H1 (cell line): Measurements from ENCODE around the gene EVA1B. TPM values are rescaled to one million over a fixed set of nuclear protein-coding genes. Genes with fewer than 3 reads are reported as not detected.

ENCODE experiments used
- CTCF ChIA-PET: fragments of 300-600 bp; sonication (Branson Sonifier 250); formaldehyde crosslinking; loops from one replicate; lab custom pipeline; 2021; ENCODE audit not compliant: partially characterized antibody; lab: Charles Lee
- POLR2A ChIA-PET: fragments of 300-600 bp; sonication (Branson Sonifier 250); formaldehyde crosslinking; loops from one replicate; lab custom pipeline; 2021; ENCODE audit warnings: inconsistent platforms; ENCODE audit not compliant: partially characterized antibody; lab: Charles Lee
- DNase-seq, 2 experiments: peaks; one replicate each; pipeline versions ENCODE4 v3.0.0 to v3.0.0-alpha.2; 2010 to 2022; ENCODE audit warnings: low spot score in 2 of 2, low read depth in 1 of 2, mixed read lengths in 1 of 2
- FAIRE-seq: peaks from 2 replicates; lab custom pipeline; 2011; peaks lifted over from hg19 to GRCh38; lab: Jason Lieb, UNC
- H2AFZ ChIP-seq: 2 replicates; pipeline ENCODE4 v1.8.1; 2012; ENCODE audit warnings: low read length, inconsistent platforms
- H2AK5ac ChIP-seq: 2 replicates; pipeline ENCODE4 v1.6.1; 2013; ENCODE audit warnings: low read depth, low read length
- H2BK120ac ChIP-seq: replicated peaks from 2 replicates; pipeline ENCODE3; 2013; ENCODE audit warnings: low read depth, low read length, inconsistent platforms
- H2BK12ac ChIP-seq: 2 replicates; pipeline ENCODE4 v1.6.1; 2013; ENCODE audit warnings: low read depth, low read length
- H2BK15ac ChIP-seq: 2 replicates; pipeline ENCODE4 v1.6.1; 2013; ENCODE audit warnings: low read length
- H2BK20ac ChIP-seq: 2 replicates; pipeline ENCODE4 v1.6.1; 2013; ENCODE audit warnings: low read length
- H2BK5ac ChIP-seq: 2 replicates; pipeline ENCODE4 v1.6.1; 2013; ENCODE audit warnings: low read depth, low read length
- H3K14ac ChIP-seq: 2 replicates; pipeline ENCODE4 v1.6.1; 2013; ENCODE audit warnings: inconsistent platforms; ENCODE audit not compliant: insufficient read length
- H3K18ac ChIP-seq: 2 replicates; pipeline ENCODE4 v1.6.1; 2013; ENCODE audit warnings: low read length; ENCODE audit errors: extremely low read depth
- H3K23ac ChIP-seq: 2 replicates; pipeline ENCODE4 v1.6.1; 2013; ENCODE audit warnings: inconsistent platforms; ENCODE audit not compliant: insufficient read length
- H3K23me2 ChIP-seq: 2 replicates; pipeline ENCODE4 v1.6.1; 2013; ENCODE audit warnings: low read depth, low read length
- H3K27ac ChIP-seq: 2 replicates; pipeline ENCODE4 v1.6.1; 2011; ENCODE audit warnings: low read depth, low read length, inconsistent platforms
- H3K27me3 ChIP-seq, 4 experiments: replicated peaks in 1 of 4; 1 replicate in 1 of 4; 2 replicates in 3 of 4; pipeline versions ENCODE4 v1.6.1 to v1.8.1; 2011 to 2013; ENCODE audit warnings: low read length in 3 of 4, mild to moderate bottlenecking in 3 of 4, inconsistent platforms in 2 of 4, mixed read lengths in 2 of 4, moderate library complexity in 1 of 4; ENCODE audit not compliant: control insufficient read depth in 3 of 4, insufficient read depth in 3 of 4; ENCODE audit errors: extremely low read depth in 1 of 4
- H3K36me3 ChIP-seq, 4 experiments: 2 replicates each; pipeline versions ENCODE4 v1.6.1 to v1.8.1; 2011 to 2013; ENCODE audit warnings: mild to moderate bottlenecking in 4 of 4, low read length in 3 of 4, moderate library complexity in 2 of 4, control low read depth in 1 of 4, inconsistent platforms in 1 of 4; ENCODE audit not compliant: insufficient read depth in 4 of 4, control insufficient read depth in 2 of 4
- H3K4ac ChIP-seq: replicated peaks from 2 replicates; pipeline ENCODE3; 2013; ENCODE audit warnings: low read length, low read depth, mixed read lengths, inconsistent platforms; ENCODE audit not compliant: insufficient read length
- H3K4me1 ChIP-seq, 4 experiments: replicated peaks in 1 of 4; 1 replicate in 1 of 4; 2 replicates in 3 of 4; pipeline versions ENCODE4 v1.6.1 to v1.8.1; 2011 to 2013; ENCODE audit warnings: low read length in 3 of 4, inconsistent platforms in 2 of 4, mixed read lengths in 1 of 4; ENCODE audit not compliant: insufficient read depth in 4 of 4, control insufficient read depth in 3 of 4
- H3K4me2 ChIP-seq, 2 experiments: 2 replicates each; pipeline versions ENCODE4 v1.6.1 to v1.8.1; 2011 to 2013; ENCODE audit warnings: low read depth in 2 of 2, low read length in 2 of 2, control low read depth in 1 of 2, inconsistent platforms in 1 of 2, mild to moderate bottlenecking in 1 of 2; ENCODE audit not compliant: insufficient read depth in 1 of 2
- H3K4me3 ChIP-seq, 4 experiments: fragments of 200-600, 300-600 bp in 1 of 4; sonication (generic), shearing (Covaris generic), sonication (Bioruptor Twin) in 1 of 4; 2 replicates each; pipeline versions ENCODE4 v1.5.1 to v1.8.1; 2011 to 2016; ENCODE audit warnings: low read length in 4 of 4, low read depth in 3 of 4, control low read depth in 2 of 4, inconsistent platforms in 2 of 4, mild to moderate bottlenecking in 2 of 4, mixed read lengths in 1 of 4, moderate library complexity in 1 of 4; ENCODE audit not compliant: insufficient read depth in 2 of 4; ENCODE audit errors: extremely low read depth in 1 of 4
- H3K56ac ChIP-seq: replicated peaks from 2 replicates; pipeline ENCODE3; 2013; ENCODE audit warnings: low read depth, mild to moderate bottlenecking, mixed read lengths, low read length, inconsistent platforms; ENCODE audit not compliant: insufficient read length
- H3K79me1 ChIP-seq: 2 replicates; pipeline ENCODE4 v1.6.1; 2013; ENCODE audit warnings: low read depth, low read length, control low read depth
- H3K79me2 ChIP-seq, 2 experiments: 2 replicates each; pipeline versions ENCODE4 v1.6.1 to v1.8.1; 2012 to 2013; ENCODE audit warnings: low read length in 2 of 2, mild to moderate bottlenecking in 2 of 2, inconsistent platforms in 1 of 2; ENCODE audit not compliant: insufficient read depth in 2 of 2, control insufficient read depth in 1 of 2
- H3K9ac ChIP-seq, 4 experiments: replicated peaks in 1 of 4; 1 replicate in 1 of 4; 2 replicates in 3 of 4; pipeline versions ENCODE4 v1.6.1 to v1.8.1; 2011 to 2013; ENCODE audit warnings: low read depth in 3 of 4, low read length in 3 of 4, control low read depth in 2 of 4, mild to moderate bottlenecking in 2 of 4, moderate library complexity in 2 of 4, inconsistent platforms in 1 of 4; ENCODE audit errors: extremely low read depth in 1 of 4
- H3K9me3 ChIP-seq, 2 experiments: 2 replicates each; pipeline versions ENCODE4 v1.6.1 to v1.8.1; 2012 to 2013; ENCODE audit warnings: mild to moderate bottlenecking in 2 of 2, moderate library complexity in 2 of 2, control low read depth in 1 of 2, inconsistent platforms in 1 of 2, low read depth in 1 of 2, low read length in 1 of 2, mixed read lengths in 1 of 2; ENCODE audit not compliant: insufficient read depth in 2 of 2
- H4K20me1 ChIP-seq, 2 experiments: replicated peaks in 1 of 2; 2 replicates each; pipeline versions ENCODE3 to v1.8.1; 2011 to 2013; ENCODE audit warnings: inconsistent platforms in 2 of 2, low read length in 2 of 2, mild to moderate bottlenecking in 1 of 2; ENCODE audit not compliant: insufficient read depth in 2 of 2, control insufficient read depth in 1 of 2
- H4K5ac ChIP-seq: 2 replicates; pipeline ENCODE4 v1.6.1; 2013; ENCODE audit warnings: low read length, low read depth, mixed read lengths, inconsistent platforms; ENCODE audit not compliant: insufficient read length
- H4K8ac ChIP-seq: 2 replicates; pipeline ENCODE4 v1.8.0; 2013; ENCODE audit warnings: mild to moderate bottlenecking, moderate library complexity, low read length, inconsistent platforms; ENCODE audit not compliant: insufficient read depth; ENCODE audit errors: extremely low read depth
- H4K91ac ChIP-seq: replicated peaks from 2 replicates; pipeline ENCODE3; 2013; ENCODE audit warnings: low read length, mixed read lengths, inconsistent platforms; ENCODE audit not compliant: insufficient read length
- BACH1 ChIP-seq: IDR thresholded peaks from 2 replicates; pipeline ENCODE4 v1.6.1; 2012; ENCODE audit warnings: low read length, improper control_type of control experiment
- CBX5 ChIP-seq: fragments of 300-800, 300-1000 bp; sonication (generic); IDR thresholded peaks from 2 replicates; pipeline ENCODE4 v1.7.1; 2016; ENCODE audit warnings: antibody characterized with exemption, low read length, low read depth
- FOSL1 ChIP-seq: IDR thresholded peaks from 2 replicates; pipeline ENCODE4 v1.6.1; 2011; ENCODE audit warnings: mild to moderate bottlenecking, low read depth, low read length, moderate library complexity; ENCODE audit not compliant: insufficient read depth
- JUND ChIP-seq: IDR thresholded peaks from 2 replicates; pipeline ENCODE4 v1.6.1; 2011; ENCODE audit warnings: mild to moderate bottlenecking, improper control_type of control experiment, low read length
- KDM5A ChIP-seq: fragments of 200-600 bp; IDR thresholded peaks from 2 replicates; pipeline ENCODE4 v1.7.1; 2012; ENCODE audit warnings: mild to moderate bottlenecking, low read length, inconsistent platforms, mixed read lengths
- PHF8 ChIP-seq: fragments of 200-600 bp; sonication (generic); conservative IDR thresholded peaks from 2 replicates; pipeline ENCODE4 v1.7.1; 2012; ENCODE audit warnings: low read depth, mild to moderate bottlenecking, inconsistent platforms, low read length, moderate library complexity
- POLR2A ChIP-seq, 2 experiments: IDR thresholded peaks; 1 replicate in 1 of 2; 2 replicates in 1 of 2; pipeline ENCODE4 v1.6.1; 2011; ENCODE audit warnings: low read depth in 2 of 2, low read length in 2 of 2, mild to moderate bottlenecking in 2 of 2; ENCODE audit errors: control extremely low read depth in 1 of 2
- POLR2AphosphoS5 ChIP-seq: IDR thresholded peaks from 2 replicates; pipeline ENCODE4 v1.6.1; 2011; ENCODE audit warnings: low read depth, low read length
- RBBP5 ChIP-seq: IDR thresholded peaks from 2 replicates; pipeline ENCODE4 v1.7.1; 2012; ENCODE audit warnings: low read depth, mild to moderate bottlenecking, inconsistent platforms, low read length, moderate library complexity, borderline replicate concordance
- SIN3A ChIP-seq, 2 experiments: IDR thresholded peaks in 1 of 2; conservative IDR thresholded peaks in 1 of 2; 2 replicates each; pipeline ENCODE4 v1.6.1; 2011 to 2012; ENCODE audit warnings: low read length in 2 of 2, improper control_type of control experiment in 1 of 2, low read depth in 1 of 2, mild to moderate bottlenecking in 1 of 2
- SIX5 ChIP-seq: IDR thresholded peaks from 2 replicates; pipeline ENCODE4 v1.6.1; 2011; ENCODE audit warnings: mild to moderate bottlenecking, low read depth, low read length
- TCF12 ChIP-seq: IDR thresholded peaks from 2 replicates; pipeline ENCODE4 v1.6.1; 2011; ENCODE audit warnings: low read depth, mild to moderate bottlenecking, low read length
- TEAD4 ChIP-seq: IDR thresholded peaks from 2 replicates; pipeline ENCODE4 v1.6.1; 2012; ENCODE audit warnings: low read depth, low read length, inconsistent platforms, mixed read lengths
- WGBS, 2 experiments: shearing (Covaris generic) in 1 of 2; methylation state at CpG; one replicate each; pipeline versions ENCODE4 v1.1.6 to v1.1.7; 2013 to 2015; ENCODE audit warnings: low lambda C conversion rate in 2 of 2, mixed read lengths in 2 of 2, inconsistent platforms in 1 of 2, low coverage in 1 of 2, missing lambda C conversion rate in 1 of 2; ENCODE audit not compliant: insufficient replicate concordance in 2 of 2, insufficient coverage in 1 of 2, insufficient read length in 1 of 2; ENCODE audit errors: extremely low coverage in 1 of 2, missing lambda C conversion rate in 1 of 2; 5-methylcytosine and 5-hydroxymethylcytosine counted together
- polyA plus RNA-seq, 7 experiments: library from polyadenylated mRNA; depleted of rRNA in 3 of 7; stranded (reverse) in 5 of 7; unstranded in 2 of 7; fragments of >200 nt in 5 of 7; fragments of 200-250 nt in 2 of 7; gene quantifications; 1 replicate in 5 of 7; 2 replicates in 1 of 7; 4 replicates in 1 of 7; pipeline versions ENCODE4 v1.2.1 to v1.2.3, GENCODE V29; 2011 to 2013; ENCODE audit warnings: missing spikeins in 2 of 7, mixed read lengths in 2 of 7
- total RNA-seq: library from RNA; stranded (reverse); fragmentation: NEBNext Ultra II Directional; extraction: Animal tissue kit (Norgen Biotek cat#: 25700); gene quantifications from 2 replicates; pipeline ENCODE4 v1.2.1, GENCODE V29; 2021
- TF ChIP-seq, protein P1 (sequence below): IDR thresholded peaks from 2 replicates; pipeline ENCODE4 v1.6.1; 2011; ENCODE audit warnings: low read length, improper control_type of control experiment

Gene EVA1B
- total and polyA plus RNA-seq, 2 of the 8 experiments (the other 6 are each of a cell fraction or from before 2014, with no cell fraction given), result 10.0 to 19.9 TPM

GRCh38 chr1:36326499-36326898, 3.1 kb upstream of the EVA1B start:
- Histone ChIP-seq H3K4ac (no peak overlapping the region), H4K91ac (no peak overlapping the region), H2BK15ac (no peak overlapping the region), H4K20me1 (no peaks in the 10 kb centered on the region), H3K23ac (no peak overlapping the region), H3K14ac (no peak overlapping the region), H3K79me2 (no peaks in the 10 kb centered on the region), H3K4me1 (peaks cover 0 to 18% (median 11%) of the 10 kb centered on the region in 4 experiments; a peak in 6 of 7 replicates), H3K23me2 (peaks cover 22% of the 10 kb centered on the region), H4K8ac (no peak overlapping the region; the same call in 1 of the 2 replicates), H2BK5ac (no peak overlapping the region), H2BK12ac (no peak overlapping the region), H4K5ac (no peak overlapping the region), H2BK120ac (no peak overlapping the region), H3K9ac (no peak overlapping the region), H2AFZ (no peak overlapping the region), H3K79me1 (no peaks in the 10 kb centered on the region; the same call in 1 of the 2 replicates), H3K36me3 (no peaks in the 10 kb centered on the region), H3K18ac (no peak overlapping the region), H3K4me3 (no peak overlapping the region), H3K27ac (no peak overlapping the region), H3K56ac (no peak overlapping the region), H3K9me3 (no peaks in the 10 kb centered on the region), H3K27me3 (peaks cover 0 to 26% (median 15%) of the 10 kb centered on the region in 4 experiments; a peak in 6 of 7 replicates), H2BK20ac (no peak overlapping the region), H3K4me2 (no peak overlapping the region), H2AK5ac (no peak overlapping the region)
- FAIRE-seq, result no peak
- no peak for DNase-seq
- POLR2A ChIA-PET, result interaction anchor here (1.0 to 5.5 kb wide), 4 partner anchors 12 to 56 kb away, joined by 3 to 37 read pairs (median 13); no protein-coding TSS in a partner anchor
- CTCF ChIA-PET, result interaction anchor here (0.6 to 3.1 kb wide), 7 partner anchors 13 to 622 kb away, joined by 3 to 19 read pairs (median 3); partner anchors contain the start of gene OSCP1
- WGBS, 2 experiments, result 89% methylated on average over 6 of the region's 6 CpGs; no CpG with 5 or more reads in 1 of the 2 experiments
- no peak for TF ChIP-seq TEAD4
- no peak for TF ChIP-seq CBX5
- no peak for TF ChIP-seq FOSL1
- TF ChIP-seq POLR2A (IDR thresholded peaks at IDR 0.05; ENCODE audit: control extremely low read depth in 1 of 2, low read depth in 2 of 2, low read length in 2 of 2), result no peak
- no peak for TF ChIP-seq SIX5
- no peak for TF ChIP-seq JUND
- no peak for TF ChIP-seq RBBP5
- no peak for TF ChIP-seq POLR2AphosphoS5
- no peak for TF ChIP-seq SIN3A (conservative IDR thresholded peaks at IDR 0.05 in 1 of 2, IDR thresholded peaks at IDR 0.05 in 1 of 2; ENCODE audit: low read depth in 1 of 2, low read length in 2 of 2)
- TF ChIP-seq KDM5A, result no peak
- TF ChIP-seq, protein P1, sequence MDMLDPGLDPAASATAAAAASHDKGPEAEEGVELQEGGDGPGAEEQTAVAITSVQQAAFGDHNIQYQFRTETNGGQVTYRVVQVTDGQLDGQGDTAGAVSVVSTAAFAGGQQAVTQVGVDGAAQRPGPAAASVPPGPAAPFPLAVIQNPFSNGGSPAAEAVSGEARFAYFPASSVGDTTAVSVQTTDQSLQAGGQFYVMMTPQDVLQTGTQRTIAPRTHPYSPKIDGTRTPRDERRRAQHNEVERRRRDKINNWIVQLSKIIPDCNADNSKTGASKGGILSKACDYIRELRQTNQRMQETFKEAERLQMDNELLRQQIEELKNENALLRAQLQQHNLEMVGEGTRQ, result no peak
- no peak for TF ChIP-seq PHF8
- no peak for TF ChIP-seq BACH1
- TF ChIP-seq TCF12, result no peak
